GM19043 (cell line): ENCODE data around the gene PRR18.

ENCODE experiments used
- ATAC-seq: cut with Tn5 transposase; IDR thresholded peaks from one replicate; pipeline ENCODE4 v1.9.1; 2021; ENCODE audit warnings: low read depth; ENCODE audit not compliant: unreplicated experiment

The PRR18 gene

DNA sequence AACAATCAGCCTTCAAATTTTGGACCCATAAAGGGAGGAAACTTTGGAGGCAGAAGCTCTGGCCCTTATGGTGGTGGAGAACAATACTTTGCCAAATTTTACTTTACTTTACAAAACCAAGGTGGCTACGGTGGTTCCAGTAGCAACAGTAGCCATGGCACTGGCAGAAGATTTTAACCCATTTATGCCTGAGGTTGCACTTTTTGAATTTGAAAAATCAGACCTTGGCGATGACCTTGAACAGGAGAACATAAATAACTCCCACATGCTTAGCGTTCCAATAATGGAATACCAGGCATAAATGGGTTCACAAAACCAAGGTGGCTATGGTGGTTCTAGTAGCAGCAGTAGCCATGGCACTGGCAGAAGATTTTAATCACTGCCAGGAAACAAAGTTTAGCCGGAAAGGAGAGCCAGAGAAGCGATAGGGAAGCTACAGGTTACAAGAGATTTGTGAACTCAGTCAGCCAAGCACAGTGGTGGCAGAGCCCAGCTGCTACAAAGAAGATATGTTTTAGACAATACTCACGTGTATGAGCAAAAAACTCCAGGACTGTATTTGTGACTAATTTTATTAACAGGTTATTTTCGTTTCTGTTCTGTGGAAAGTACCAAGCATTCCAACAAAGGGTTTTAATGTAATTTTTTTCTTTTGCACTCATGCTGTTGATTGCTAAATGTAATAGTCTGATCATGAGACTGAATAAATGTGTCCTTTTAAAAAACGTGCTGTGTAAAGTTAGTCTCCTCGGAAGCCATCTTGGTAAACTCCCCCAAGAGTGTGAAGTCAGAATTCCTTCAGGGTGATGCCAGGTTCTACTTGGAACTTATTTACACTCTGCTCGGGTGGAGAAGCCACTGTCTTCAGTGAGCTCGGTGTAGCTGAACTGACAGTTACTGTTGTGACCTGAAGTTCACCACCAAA lies 27.4 kb upstream of the PRR18 start:
- ATAC-seq: no peak

DNA sequence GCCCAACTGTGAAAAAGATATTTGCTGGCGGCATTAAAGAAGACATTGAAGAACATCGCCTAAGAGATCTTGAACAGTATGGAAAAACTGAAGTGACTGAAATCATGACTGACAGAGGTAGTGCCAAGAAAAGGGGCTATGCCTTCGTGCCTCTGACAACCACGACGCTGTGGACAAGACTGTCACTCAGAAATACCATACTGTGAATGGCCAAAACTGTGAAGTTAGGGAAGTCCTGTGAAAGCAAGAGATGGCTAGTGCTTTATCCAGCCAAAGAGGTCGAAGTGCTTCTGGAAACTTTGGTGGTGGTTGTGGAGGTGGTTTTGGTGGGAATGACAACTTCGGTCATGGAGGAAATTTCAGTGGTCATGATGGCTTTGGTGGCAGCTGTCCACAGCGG lies 26.7 kb upstream of the PRR18 start:
- ATAC-seq: no peak

DNA sequence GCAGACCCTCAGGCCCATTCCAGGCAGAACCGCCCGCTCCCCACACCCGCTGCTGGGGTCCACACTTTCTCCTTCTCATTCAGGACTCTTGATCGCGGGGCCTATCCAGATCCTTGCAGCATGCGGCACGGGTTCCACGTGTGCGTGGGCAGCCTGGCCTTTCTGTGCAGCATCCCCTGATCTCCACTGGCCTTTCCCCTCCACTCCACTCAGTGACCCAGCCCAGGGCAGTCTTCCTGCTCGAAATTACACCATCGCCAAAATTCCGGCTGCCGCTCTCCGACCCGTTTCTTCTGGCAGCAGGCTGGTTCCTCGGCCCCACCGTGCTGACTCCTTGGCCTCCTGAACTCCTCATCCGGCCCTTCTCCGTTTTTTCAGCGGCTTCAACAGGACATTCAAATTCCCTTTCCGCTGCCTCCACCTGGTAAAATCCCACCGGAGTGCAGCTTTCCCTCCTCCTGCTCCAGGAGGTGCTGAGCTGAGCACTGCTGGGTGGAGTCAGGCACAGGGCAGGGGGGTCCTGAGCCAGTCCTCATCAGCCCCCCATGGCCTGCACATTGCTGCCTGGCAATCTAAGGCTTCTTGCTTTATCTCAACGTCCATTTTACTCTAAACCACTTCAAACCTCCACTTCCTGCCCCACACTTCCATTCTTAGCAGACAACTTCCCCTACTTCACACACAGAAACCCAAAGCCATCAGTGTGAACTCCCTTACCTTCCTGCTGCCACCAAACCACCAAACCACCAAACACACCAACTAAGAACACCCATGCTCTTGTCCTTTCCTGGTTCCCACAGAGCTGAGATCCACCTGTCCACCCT lies 25.2 kb upstream of the PRR18 start:
- peak; percentile 84 for ATAC-seq

DNA sequence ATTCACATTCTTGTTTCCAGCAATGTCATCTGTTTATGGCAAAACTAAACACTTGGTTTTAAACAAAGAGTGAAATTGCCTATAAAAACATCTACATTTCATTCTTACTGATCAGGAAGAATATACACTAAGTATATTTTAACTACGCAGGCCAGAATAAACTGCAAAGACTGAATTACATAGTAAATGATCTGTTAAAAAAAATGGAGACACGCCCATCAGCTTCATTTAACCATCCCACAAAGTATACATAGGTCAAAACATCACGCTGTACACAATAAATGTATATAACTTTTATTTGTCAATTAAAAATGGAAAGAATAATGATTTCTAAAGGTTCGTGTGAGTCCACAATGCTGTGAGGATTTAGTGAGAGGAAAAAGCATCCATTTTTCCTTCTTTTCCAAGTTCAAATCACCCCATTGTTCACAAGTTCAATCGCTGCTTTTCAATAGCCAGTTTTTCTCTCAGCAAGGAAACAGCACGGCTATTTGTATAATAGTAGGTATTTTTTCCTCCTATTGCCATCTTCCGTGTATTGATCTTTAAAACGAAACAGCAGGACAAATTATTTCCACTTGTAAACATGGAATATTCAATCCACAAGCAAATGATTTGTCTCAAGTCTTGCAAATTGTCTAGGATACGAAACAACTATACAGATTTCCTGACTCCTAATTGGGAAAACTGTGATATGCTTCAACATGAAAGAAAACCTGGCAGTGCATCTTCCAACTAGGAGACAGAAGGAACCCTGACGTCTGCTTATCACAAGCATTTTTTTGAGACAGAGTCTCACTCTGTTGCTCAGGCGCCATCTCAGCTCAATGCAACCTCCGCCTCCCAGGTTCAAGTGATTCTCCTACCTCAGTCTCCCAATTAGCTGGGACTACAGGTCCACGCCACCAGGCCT lies 23.6 kb upstream of the PRR18 start:
- ATAC-seq: no peak

DNA sequence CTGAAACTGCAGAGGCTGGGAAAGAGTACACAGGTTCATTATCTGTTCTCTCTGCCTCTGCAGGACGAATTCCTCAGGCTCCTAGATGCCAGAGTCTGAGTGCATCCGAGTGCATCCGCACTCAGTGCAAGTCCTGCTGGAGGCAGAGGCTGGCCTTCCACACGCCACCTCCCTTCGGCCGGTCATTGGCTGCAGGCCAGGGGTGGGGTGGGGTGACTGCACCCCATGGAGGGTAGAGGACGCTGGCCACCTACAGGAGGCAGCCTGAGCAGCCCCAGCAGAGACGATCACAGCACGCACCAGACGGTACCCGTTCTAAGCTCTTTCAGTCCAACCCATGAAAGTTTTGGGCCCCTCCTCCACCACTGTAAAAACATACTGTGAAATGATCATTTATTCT lies 22.4 kb upstream of the PRR18 start:
- no peak for ATAC-seq

DNA sequence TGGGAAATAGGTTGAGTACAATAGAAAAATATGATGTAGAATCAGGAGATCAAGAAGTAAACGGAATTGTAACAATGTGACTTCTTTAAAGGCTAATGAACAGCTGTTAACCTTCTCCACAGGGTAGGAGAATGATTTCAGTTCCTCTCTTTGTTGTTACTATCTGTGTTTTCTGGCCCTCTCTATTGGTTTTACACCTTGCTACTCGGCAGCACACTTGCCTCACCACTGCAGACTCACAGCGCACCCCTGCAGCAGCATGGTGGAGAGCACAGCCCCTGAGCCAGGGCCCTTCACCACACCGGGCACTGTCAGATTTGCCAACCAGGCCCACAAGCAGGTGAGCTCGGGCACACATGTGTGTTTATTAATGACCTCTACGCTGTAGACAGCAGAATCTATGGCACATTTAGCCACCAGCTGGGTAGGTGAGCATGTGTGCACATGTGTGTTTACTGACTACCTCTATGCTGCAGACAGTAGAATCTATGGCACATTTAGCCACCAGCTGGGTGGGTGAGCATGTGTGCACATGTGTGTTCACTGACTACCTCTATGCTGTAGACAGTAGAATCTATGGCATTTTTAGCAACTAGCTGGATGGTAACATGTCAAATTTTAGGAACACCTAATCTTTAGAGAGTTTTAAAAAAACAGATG lies 17.3 kb upstream of the PRR18 start:
- ATAC-seq: peak; percentile 94

DNA sequence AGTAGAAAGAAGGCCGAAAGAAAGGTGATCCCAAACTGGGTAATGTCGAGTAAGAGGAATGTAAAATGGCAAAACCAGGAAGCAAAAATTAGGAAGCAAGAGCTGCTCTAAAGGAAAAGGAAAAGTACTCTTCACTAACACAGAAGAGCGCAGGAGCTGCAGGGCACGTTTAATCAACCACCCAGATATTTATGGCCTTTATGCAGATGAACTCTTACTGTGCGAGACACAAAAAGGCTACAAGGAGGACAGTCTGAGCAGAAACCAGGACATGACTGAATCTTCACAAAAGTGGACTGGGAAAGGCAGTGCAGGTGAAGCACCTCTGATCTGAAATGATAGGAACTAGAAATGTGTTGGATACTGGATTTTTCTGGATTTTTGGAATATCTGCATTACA lies 15.2 kb upstream of the PRR18 start:
- no peak for ATAC-seq

DNA sequence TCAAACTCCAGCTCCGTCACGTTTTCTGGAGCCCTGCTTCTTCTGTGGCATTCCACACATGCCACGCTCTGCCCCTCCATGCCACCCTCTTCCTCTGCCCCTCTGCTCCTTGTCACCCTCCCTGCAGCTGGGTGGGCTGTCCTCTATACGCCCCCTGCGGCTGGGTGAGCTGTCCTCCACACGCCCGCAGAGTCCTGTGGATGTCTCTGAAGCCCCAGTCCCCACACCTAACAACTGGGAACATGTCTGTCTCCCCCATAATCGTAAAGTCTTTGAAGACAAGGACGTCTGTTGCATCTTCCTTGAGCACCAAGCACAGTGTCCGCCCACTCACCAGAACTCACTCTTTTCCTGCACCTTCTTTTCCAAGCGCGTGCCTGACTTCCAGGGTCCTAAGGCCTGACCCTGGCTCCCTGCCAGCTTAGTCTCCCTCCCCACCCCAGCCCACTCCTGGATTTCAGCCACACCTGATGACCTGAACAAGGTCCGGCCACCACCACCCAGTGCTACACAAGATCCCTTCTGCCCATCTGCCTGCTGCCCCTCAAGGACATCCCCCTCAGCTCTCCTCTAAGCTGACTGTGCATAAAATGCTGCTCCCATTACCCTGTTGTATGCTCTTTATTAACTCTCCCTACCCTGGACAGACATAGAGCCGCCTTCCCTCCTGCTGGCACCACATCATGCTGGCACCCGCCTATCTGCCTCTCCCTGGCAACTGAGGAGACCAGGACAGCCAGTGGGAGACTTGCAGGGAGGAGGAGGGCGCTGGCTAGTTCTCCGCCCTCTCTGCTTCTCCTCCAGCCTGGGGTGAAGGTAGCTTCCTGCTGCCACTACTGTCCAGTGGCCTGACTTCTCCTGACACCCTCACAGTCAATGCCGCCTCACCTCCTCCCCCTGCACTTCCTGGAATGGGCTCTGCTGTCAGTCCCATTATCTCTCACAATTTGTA lies 10.7 kb upstream of the PRR18 start:
- ATAC-seq: no peak

DNA sequence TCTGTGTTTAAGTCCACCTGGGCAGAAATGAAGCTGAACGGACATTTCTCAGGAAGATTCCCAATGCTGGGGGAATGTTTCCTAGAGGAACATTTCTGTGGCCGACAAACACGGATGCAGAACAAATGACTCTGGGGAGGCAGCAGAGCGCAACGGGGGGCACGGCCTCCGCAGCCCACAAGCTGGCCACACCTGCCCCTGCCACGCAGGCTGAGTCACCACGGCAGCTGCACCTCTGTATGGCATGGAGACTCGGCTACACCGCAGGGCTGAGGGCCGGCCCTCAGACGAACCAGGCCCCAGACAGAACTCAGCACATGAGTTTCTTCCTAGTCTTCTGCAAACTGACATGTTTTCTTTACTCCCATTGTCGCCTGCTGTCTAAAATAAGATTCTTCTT lies 10.0 kb upstream of the PRR18 start:
- no peak for ATAC-seq

DNA sequence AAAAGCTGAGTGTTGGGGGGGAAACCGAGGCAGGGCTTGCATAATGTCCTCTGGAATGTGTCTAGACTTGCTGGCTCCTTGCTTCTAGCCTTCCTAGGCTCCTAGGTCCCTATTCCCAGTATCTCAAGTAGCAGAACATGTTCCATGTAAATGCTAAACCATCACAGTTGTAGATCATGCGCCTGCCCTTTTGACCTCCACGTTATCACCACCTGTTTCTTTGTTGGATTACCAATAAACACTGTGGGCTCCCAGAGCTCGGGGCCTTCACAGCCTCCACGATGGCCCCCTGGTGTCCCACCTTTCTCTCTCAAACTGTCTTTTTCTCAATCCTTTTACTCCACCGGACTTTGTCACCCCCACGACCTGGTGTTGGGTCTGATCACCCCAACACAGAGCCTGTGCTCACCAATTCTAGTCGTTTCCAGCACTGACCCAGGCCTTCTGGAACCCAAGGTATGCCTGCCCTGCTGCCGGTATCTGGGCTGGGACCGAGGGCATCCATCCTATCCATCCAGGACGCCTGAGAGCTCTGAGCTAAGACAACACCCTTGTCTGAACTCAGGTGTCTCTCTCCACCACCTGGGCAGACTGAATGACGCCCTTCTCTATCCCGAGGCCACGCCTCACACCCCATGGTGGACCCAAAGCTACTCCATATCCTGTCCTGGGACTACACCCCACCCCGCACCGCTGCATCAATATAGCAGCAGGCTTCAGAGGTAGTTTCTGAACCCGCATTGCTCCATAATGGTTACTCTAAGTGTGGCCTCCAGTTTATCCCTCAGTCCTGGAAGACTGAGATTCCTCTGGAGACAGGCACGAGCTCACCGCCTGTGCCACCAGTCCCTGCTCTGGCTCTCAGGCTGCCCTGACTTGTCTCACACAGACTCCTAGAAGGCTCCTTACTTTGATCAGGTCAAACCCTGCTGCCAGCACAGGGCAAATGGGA lies 9.3 kb upstream of the PRR18 start:
- no peak for ATAC-seq

DNA sequence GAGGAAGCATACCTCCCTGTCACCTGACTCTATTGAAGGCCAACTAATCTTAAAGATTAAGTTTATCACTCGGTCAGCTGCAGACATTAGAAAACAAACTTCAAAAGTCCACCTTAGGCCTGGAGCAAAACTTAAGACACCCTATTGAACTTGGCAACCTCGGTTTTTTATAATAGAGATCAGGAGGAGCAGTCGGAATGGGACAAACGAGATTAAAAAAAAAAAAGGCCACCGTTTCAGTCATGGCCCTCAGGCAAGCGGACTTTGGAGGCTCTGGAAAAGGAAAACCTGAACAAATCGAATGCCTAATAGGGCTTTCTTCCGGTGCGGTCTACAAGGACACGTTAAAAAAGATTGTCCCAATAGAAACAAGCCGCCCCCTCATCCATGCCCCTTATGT lies 7.2 kb upstream of the PRR18 start:
- ATAC-seq: no peak

DNA sequence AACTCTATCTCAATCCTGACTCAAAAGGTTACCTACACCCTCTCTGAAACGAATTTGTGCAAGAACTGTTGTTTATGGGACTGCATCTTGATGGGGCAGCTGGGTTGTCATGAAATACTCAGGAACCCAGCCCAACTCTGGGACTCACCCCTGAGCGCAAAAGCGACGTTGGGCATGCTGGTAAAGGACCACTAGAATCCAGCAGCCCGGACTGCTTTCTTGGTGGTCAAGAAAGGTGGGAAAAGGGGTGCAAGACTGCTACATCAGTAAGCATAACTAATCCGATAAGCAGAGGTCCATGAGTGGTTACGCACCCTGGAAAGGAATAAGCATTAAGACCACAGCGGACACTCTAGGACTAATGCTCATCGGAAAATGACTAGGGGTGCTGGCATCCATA lies 6.3 kb upstream of the PRR18 start:
- ATAC-seq: no peak

DNA sequence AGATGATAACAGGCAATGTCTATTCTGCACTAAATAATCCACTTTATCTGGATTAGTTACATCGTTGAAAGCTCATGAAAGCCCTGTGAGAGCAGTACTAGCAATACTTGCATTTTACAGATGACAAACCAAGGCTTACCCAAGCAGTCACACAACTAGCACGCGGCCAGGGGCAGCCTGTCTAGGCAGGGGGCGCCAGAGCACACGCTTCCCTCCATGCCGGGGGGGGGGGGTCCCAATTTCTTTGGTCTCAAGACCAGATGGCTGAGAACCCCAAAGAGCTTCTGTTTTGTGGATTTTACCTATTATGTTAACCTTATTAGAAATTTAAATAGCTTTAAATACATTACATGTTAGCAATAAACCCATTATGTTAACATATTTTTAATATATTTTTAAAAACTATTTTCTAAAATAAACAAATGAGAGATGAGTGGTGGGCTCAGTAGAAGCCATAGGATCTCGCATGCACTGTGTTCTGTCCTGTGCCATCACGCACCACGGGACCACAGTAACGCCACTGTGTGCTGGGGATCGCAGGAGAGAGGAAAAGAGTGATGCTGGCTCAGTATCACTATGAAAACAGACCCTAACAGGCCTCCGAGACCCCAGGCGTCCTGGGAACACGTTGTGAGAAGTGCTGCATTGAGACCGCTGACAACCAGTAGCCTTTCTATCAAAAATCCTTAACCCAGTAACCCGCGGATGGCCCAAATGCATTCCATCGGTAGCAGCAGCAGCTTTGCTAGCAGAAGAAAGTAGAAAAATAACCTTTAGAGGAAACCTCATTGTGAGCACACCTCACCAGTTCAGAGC lies 5.3 kb upstream of the PRR18 start:
- ATAC-seq: peak; percentile 86

DNA sequence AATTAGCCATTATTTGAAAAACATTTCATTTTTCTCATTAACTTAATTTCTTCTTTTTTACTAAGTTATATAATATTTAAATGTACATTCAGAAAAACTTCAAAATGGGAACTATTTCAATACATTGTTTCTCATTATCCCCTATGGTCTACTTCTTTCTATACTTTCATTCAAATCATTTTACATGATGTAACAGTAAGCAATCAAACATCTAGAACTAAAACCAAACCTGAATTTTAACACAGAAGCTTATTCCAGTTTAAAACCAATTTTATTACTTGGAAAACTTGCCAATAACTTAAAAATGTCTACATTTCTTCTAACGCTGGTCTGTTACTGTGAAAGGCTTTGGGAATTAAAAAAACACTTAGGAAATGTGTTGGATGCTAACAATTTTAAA lies 4.6 kb upstream of the PRR18 start:
- ATAC-seq: no peak

DNA sequence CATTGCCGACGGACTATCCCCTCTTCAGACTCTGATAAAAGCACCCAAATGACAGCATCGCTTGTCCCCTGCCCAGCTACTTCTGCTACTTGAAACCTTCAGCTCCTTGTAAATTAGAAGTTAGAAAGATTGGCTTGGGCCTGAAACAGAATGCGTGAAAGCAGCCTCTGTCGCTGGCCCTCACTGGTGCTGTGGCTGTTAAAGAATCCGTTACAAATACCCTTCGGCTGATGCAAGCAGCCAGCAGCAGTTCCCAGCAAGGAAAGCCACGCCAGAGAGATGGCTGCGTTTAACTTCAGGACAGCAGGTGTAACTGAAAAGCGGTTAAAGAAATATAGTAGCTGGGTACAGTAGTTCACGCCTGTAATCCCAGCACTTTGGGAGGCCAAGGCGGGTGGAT lies 2.4 kb upstream of the PRR18 start:
- no peak for ATAC-seq

DNA sequence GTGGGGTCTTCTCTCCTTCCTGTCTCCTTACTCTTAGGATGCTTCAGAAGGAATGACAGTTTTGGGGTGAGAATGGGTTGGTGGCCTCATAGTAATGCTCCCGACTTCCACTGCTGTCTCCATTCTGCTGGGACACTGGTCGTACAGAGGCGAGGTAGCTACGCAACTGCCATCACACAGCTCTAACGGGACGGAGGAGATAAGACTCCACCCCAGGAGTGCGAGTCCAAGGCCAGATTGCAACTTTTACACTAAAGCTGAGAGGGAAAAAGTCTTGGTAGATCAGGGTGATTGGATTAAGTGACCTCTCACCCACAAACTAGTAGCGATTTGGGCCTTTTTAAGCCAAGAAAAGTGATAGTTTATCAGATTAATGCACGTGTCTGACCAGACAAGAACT lies 1.8 kb upstream of the PRR18 start:
- ATAC-seq: no peak
